Right renal cortex interstitium (tissue), 3 donors: ENCODE results near the gene PCDHB7. TPM values are rescaled to one million over a fixed set of nuclear protein-coding genes. Genes with fewer than 3 reads are reported as not detected.
"Not testable (repeated sequence)": the region's sequence is repeated elsewhere in the genome, so short reads cannot be mapped to it uniquely, and the experiment has no call there.

Experiments used
- DNase-seq, 3 donors: peaks; one replicate each; pipeline ENCODE4 v3.0.0-alpha.2; 2013; ENCODE audit warnings: low read depth in 3 of 3, low spot score in 2 of 3
- polyA plus RNA-seq, 3 donors: library from polyadenylated mRNA; unstranded; fragments of 120-200 nt; gene quantifications; one replicate each; pipeline ENCODE4 v1.2.1, GENCODE V29; 2013; ENCODE audit not compliant: insufficient read length in 3 of 3

The PCDHB7 gene
- 1 to 10 TPM; 4.7 to 5.5 (median 5.3) TPM for polyA plus RNA-seq

DNA sequence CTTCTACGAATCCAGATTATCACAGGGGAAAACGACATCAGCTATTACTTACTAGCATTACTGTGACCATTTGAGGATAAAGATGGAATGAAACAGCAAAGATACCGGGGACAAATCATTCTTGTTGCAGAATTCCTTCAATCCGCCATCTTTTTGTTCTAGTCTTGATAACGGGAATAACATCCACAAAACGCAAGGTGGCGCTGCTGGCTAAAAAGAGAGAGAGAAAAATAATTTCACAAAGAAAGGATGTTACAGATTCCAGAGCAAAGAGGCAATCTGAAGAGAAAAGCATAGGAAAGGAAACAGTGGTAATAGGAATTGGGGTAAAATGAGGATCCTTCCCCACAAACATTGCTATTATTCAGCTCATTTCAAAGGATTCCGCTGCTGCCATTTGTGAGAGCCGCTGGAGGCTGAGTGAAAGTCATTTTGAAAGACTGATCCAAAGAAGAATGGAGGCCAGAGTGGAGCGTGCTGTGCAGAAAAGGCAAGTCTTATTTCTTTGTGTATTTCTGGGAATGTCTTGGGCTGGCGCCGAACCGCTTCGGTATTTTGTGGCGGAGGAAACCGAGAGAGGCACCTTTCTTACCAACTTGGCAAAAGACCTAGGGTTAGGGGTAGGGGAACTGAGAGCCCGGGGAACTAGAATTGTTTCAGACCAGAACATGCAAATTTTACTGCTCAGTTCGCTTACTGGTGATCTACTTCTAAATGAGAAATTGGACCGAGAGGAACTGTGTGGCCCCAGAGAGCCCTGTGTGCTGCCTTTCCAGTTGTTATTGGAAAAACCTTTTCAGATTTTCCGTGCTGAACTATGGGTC lies at the start of gene PCDHB7:
TSS of gene PCDHB7 (plus strand) at position 264 of the 824 bp plus-strand sequence. CDS start at position 456, 192 bp downstream.
- DNase-seq, result peak in 1 of 3 donors; percentile 35

GRCh38 chr5:141123396-141124135 lies 48.9 kb upstream of the PCDHB7 start:
- DNase-seq, result not testable (repeated sequence)

- DNase-seq, result no peak
Observed at GRCh38 chr5:141127305-141127704, 45.1 kb upstream of the PCDHB7 start.

GRCh38 chr5:141135030-141135717 lies 37.3 kb upstream of the PCDHB7 start, which contains the start of gene PCDHB5:
Gene PCDHB5 (plus strand): TSS chr5:141135206. CDS start chr5:141135435, 229 bp downstream.
- peak in 1 of 3 donors; percentile 8 for DNase-seq

DNA sequence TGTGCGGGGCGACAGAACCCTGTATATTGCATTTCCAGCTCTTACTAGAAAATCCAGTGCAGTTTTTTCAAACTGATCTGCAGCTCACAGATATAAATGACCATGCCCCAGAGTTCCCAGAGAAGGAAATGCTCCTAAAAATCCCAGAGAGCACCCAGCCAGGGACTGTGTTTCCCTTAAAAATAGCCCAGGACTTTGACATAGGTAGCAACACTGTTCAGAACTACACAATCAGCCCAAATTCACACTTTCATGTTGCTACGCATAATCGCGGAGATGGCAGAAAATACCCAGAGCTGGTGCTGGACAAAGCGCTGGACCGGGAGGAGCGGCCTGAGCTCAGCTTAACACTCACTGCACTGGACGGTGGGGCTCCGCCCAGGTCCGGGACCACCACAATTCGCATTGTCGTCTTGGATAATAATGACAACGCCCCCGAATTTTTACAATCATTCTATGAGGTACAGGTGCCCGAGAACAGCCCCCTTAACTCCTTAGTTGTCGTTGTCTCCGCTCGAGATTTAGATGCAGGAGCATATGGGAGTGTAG lies 36.7 kb upstream of the PCDHB7 start:
- no peak for DNase-seq

DNA sequence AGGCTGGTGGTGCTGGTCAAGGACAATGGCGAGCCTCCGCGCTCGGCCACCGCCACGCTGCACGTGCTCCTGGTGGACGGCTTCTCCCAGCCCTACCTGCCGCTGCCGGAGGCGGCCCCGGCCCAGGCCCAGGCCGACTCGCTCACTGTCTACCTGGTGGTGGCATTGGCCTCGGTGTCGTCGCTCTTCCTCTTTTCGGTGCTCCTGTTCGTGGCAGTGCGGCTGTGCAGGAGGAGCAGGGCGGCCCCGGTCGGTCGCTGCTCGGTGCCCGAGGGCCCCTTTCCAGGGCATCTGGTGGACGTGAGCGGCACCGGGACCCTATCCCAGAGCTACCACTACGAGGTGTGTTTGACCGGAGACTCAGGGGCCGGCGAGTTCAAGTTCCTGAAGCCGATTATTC lies 35.1 kb upstream of the PCDHB7 start:
- DNase-seq, result not testable (repeated sequence)

DNA sequence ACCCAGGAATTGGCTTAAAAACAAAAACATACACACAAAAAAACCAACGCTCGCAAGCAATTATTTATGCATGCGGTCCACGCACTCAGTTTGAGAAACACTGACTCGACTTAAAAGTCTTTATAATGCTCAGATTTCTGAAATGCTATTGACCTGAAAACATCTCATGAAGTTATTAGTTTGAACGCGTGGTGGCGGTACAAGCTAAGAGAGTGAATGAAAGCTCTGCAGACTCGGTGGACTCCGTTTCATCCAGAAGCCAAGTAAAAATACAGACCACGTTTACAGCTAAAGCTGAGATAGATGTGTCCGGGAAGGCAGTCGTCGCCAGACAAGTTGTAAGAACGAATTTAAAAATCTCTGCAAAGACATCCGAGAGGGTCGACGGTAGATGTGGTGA lies 22.6 kb upstream of the PCDHB7 start, which contains the start of gene PCDHB6:
TSS of gene PCDHB6 (plus strand) at position 246 of the 400 bp plus-strand sequence. CDS start 201 bp downstream, outside the sequence.
- peak in 1 of 3 donors; percentile 3 for DNase-seq

- DNase-seq, result no peak
Observed at GRCh38 chr5:141150224-141150992, 22.0 kb upstream of the PCDHB7 start.

DNA sequence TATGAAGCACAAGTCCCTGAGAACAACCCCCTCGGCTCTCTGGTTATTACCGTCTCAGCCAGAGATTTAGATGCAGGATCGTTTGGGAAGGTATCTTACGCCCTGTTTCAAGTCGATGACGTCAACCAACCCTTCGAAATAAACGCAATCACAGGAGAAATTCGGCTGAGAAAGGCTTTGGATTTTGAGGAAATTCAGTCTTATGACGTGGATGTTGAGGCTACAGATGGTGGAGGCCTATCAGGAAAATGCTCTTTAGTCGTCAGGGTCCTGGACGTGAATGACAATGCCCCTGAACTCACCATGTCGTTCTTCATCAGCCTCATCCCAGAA lies 21.5 kb upstream of the PCDHB7 start:
- DNase-seq, result no peak

- not testable (repeated sequence) for DNase-seq
Observed at GRCh38 chr5:141151632-141152031, 20.8 kb upstream of the PCDHB7 start.

GRCh38 chr5:141152096-141152495 lies 20.3 kb upstream of the PCDHB7 start:
- not testable (repeated sequence) for DNase-seq

- DNase-seq, result no peak
Observed at GRCh38 chr5:141155540-141156374, 16.7 kb upstream of the PCDHB7 start.

DNA sequence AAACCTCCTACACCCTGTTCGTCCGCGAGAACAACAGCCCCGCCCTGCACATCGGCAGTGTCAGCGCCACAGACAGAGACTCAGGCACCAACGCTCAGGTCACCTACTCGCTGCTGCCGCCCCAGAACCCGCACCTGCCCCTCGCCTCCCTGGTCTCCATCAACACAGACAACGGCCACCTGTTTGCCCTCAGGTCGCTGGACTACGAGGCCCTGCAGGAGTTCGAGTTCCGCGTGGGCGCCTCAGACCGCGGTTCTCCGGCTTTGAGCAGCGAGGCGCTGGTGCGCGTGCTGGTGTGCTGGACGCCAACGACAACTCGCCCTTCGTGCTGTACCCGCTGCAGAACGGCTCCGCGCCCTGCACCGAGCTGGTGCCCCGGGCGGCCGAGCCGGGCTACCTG lies 15.1 kb upstream of the PCDHB7 start:
- not testable (repeated sequence) for DNase-seq

- not testable (repeated sequence) for DNase-seq
Observed at GRCh38 chr5:141157901-141158300, 14.5 kb upstream of the PCDHB7 start.

DNA sequence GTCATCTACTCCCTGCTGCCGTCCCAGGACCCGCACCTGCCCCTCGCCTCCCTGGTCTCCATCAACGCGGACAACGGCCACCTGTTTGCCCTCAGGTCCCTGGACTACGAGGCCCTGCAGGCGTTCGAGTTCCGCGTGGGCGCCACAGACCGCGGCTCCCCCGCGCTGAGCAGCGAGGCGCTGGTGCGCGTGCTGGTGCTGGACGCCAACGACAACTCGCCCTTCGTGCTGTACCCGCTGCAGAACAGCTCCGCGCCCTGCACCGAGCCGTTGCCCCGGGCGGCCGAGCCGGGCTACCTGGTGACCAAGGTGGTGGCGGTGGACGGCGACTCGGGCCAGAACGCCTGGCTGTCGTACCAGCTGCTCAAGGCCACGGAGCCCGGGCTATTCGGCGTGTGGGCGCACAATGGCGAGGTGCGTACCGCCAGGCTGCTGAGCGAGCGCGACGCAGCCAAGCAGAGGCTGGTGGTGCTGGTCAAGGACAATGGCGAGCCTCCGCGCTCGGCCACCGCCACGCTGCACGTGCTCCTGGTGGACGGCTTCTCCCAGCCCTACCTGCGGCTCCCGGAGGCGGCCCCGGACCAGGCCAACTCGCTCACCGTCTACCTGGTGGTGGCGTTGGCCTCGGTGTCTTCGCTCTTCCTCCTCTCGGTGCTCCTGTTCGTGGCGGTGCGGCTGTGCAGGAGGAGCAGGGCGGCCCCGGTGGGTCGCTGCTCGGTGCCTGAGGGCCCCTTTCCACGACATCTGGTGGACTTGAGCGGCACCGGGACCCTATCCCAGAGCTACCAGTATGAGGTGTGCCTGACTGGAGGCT lies 2.1 kb downstream of the PCDHB7 start:
- DNase-seq, result not testable (repeated sequence)

DNA sequence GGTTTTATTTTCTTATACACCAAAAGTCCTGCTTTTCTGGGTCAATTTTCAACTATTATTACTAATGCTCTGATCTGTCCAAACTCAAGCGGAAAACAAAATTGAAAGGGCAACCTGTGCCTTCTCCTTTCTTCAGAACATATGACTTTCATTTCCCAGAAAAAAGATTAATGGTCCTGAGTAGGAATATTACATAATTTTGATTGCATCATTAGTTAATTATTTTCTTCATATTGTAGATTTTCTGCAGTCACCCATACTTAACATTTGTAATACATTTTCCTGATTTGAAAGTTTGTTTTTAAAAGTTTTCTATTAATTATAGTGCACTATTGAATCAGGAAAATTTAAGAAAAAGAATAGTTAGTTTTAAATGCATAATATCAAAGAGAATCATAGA lies 3.5 kb downstream of the PCDHB7 start:
- no peak for DNase-seq

GRCh38 chr5:141177577-141178191 lies 5.2 kb downstream of the PCDHB7 start, which contains the start of gene PCDHB8:
Gene PCDHB8 (plus strand): TSS chr5:141177790. CDS start chr5:141178035, 245 bp downstream.
- DNase-seq, result not testable (repeated sequence)
